ENCODE results near the gene PTPRE.

GRCh38 chr10:128055061-128055868, 148.4 kb downstream of the PTPRE start:
- no peak for TF ChIP-seq CTCF (IDR thresholded peaks at IDR 0.05; ENCODE audit: insufficient read depth, low read length)
- no peak for TF ChIP-seq POLR2AphosphoS5 (IDR thresholded peaks at IDR 0.05; ENCODE audit: low read depth)

Data from HL-60 (cell line).